GM21367 (cell line): ENCODE data around the gene SULT4A1.
"Not testable (repeated sequence)": the region's sequence is repeated elsewhere in the genome, so short reads cannot be mapped to it uniquely, and the experiment has no call there.

Experiments used
- ATAC-seq: cut with Tn5 transposase; IDR thresholded peaks from one replicate; pipeline ENCODE4 v1.9.1; 2021; ENCODE audit not compliant: unreplicated experiment

SULT4A1 gene

GRCh38 chr22:43887391-43887790, 25.1 kb upstream of the SULT4A1 start:
- ATAC-seq = no peak

- ATAC-seq = no peak
Measured at GRCh38 chr22:43886231-43886630, 23.9 kb upstream of the SULT4A1 start.

DNA sequence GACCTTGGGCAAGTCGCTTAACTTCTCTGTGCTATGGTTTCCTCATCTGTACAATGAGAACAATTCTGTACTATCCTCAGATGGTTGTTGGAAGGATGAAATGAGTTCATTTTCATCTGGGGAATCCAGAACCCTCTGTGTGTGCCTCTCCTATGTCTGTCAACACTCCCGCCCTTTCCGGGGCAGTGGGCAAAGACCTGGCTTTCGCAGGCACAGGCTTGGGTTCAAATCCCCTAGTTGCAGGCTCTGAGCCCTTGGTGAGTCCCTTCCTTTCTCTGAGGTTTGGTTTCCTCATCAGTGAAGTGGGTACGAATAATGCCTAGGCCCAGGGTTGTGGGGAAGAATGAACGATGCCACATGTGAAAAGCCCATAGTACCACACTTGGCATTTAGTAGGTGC, 23.5 kb upstream of the SULT4A1 start:
- ATAC-seq = no peak

- no peak for ATAC-seq
Measured at GRCh38 chr22:43885319-43885671, 23.0 kb upstream of the SULT4A1 start.

DNA sequence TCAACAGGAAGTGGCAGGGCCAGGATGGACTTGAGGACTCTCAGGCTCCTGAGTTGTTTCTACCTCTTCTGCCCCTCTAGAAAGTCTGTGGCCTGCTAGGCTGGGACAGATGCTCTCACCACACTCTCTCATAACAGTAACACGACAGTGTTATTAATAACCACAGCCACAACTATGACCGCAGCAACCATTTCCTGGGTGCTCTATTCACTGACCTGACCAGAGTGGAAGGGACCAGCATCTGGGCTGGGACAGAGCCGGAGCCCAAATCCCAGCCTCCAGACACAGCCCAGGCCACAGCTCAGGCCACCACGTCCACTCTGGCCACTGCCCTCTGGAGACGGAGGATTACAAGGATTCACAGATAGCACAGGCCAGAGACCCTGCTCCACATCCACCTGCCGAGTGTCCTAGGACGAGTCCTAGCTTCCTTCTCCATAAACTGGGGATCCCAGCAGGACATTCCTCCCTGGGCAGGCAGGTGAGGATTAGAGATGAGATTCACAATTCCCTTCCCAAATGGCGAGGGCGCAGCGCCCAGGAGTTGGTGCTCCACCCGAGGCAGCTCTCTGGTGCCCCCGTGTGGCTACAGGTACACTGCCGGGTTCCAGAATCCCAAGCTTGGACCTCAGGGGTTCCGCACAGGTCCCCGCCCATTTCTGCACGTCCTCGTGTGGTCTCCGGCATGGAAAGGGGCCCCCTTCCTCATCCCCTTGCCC, 22.4 kb upstream of the SULT4A1 start:
- no peak for ATAC-seq

DNA sequence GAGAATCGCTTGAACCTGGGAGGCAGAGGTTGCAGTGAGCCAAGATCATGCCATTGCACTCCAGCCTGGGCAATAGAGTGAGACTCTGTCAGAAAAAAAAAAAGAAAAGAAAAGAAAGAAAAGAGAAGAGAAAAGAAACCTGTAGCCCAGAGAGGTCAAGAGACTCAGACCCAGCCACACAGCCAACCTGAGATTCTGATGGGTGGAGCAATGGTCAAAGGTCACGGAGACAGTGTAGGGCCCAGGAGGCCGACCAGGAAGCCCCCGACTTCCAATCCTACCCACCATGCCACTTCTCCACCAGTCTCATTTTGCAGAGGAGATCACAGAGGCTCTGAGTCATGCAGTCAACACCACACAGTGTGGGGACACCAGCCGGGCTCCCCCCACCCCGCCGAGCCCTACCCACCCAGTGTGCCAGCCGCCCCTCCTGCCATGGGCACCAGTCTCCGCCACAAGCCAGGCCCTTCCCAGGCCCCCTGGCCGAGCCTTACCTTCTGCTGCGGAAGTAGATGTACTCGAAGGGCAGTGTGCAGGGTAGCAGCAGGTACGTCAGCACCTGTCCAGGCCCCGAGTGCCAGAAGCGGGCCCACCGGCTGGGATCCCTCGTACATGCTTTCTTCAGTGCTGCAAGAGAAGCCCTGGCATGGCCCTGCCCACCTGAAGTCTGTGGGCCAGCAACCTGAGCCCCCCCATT, 21.6 kb upstream of the SULT4A1 start:
- ATAC-seq = no peak

DNA sequence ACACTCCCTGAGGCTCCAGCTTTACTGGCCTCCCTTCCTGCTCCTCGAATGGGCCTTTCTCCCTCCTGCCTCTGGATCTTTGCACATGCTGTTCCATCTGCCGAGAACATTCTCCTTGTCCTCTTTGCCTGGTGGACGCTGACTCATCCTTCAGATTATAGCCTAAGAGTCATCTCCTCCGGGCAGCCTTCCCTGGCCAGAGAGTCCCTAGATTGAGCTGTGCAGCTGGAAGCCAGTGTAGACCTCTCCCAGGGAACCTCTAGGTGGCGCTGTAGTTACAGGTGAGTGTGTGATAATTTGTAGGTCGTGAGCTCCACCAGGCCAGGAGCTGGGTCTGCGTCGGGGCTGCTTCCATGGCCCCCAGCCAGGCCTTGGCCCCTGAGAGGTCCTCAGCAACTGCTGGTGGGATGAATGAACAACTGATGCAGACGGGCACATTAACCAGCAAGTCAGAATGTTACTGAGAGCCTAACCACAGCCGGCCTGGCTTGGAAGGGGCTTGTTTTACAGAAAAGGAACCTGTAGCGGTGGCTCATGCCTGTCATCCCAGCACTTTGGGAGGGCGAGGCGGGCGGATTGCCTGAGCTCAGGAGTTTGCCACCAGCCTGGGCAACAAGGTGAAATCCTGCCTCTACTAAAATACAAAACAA, 20.8 kb upstream of the SULT4A1 start:
- ATAC-seq = no peak

GRCh38 chr22:43882122-43882767, 19.9 kb upstream of the SULT4A1 start:
- ATAC-seq = no peak

DNA sequence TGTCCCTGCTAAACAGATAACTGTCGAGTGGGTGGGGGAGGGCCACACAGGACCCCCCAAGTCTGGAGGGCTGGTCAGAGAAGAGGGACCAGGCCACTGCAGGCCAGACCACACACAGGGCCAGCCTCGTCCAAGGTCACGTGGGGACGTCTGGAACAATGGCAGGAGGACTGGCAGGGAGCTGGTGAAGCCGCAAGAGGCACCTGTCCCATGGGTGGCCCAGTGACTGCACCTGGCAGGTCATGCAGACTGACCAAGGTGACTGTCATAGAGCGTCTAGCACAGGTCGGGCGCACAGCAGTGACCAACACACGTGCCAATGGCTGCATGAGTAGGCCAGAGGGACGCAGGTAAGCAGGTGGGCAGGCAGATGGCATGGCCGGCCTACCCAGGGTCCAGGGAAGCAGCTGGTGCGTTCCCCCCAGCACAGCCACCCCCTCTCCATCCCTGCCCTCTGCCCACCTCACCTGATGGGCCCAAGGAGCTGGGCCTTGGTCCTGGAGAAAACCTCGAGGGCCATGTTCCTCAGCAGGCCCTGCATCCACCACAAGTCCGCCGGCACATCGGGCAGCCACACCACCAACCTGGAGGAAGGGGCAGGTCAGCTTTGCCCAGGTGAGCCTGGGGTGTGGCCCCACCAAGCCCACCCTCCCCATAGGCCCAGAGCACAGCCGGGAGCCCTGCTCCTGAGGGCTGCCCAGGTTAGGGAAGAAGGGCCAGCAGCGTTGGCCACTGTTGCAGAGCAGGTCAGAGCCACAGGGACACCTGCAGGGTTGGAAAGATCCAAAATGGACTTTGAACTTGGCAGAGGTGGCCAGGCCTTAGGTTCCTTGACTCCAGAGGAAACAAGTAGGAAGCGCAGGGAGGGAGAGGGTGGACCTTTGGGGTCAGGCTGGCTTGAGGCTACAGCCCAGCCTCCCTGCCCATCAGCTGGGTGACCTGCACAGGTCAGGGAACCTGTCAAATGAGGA, 19.1 kb upstream of the SULT4A1 start:
- ATAC-seq = no peak

- no peak for ATAC-seq
Measured at GRCh38 chr22:43880541-43880991, 18.3 kb upstream of the SULT4A1 start.

- no peak for ATAC-seq
Measured at GRCh38 chr22:43879901-43880540, 17.7 kb upstream of the SULT4A1 start.

DNA sequence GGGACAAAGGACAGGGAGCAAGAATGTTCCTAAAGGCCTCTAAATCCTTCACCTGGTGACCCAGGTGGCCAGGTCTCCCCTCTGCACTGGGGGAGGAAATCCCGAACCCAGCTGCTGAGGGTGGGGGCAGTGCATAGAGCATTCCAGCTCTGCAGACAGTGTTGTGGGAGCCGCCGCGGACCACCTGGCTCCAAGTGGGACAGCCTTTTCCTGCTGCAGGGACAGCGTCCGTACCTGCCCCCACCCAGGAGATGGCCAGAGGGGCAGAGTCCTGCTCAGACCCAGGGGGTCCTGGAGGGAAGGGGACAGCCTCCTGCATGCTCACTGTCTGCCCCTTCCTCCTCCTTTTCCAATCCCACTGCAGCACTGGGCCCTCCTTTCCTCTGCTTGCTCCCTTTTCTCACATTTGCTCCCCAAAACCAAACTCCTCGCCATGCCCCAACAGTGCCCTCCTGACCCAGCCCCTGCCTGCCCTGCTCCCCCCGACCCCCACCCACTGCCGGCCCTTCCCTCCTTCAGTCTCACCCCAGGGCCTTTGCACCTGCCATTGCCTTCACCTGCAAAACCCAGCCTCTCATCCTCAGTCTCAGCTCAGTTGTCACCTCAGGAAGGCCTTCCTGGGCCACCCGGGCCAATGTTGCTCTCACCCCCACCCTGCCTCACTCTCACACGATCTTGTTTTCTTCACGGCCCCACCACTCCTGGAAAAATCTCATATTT, 16.7 kb upstream of the SULT4A1 start:
- ATAC-seq = no peak

DNA sequence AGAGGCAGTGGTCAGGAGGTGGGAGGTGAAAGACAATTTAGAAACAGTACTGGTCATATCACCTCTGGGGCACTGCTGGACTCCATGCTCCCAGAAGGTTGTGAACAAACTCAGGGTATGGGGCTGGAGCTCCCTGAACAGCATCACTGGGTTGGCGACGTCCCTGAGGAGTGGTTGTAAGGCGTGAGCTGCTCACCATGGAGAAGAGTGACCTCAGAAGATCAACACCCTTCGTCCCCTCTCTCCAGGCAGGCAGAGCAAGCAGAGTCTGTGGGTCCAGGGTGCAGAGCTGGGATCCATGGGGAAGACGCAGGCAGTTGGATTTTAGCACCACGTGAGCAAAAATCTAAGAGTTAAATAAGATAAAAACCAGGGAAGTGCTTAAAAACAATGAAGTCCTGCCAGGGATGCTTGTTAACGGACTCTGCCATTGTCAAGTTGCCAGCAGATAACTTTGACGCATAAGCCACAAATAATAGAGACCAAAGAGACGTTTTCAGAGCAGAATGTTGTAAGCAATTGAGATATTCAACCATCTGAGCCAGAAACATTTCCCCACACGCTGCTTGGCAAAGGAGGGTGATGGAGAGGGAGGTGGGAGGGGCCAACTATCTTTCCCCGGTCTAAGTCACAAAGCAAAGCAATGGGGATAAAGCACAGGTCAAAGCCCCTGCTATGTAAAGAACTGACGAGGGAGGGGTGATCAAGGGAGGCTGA, 15.9 kb upstream of the SULT4A1 start:
- no peak for ATAC-seq

- no peak for ATAC-seq
Measured at GRCh38 chr22:43876866-43877509, 14.7 kb upstream of the SULT4A1 start.

- ATAC-seq = no peak
Measured at GRCh38 chr22:43869799-43870198, 7.5 kb upstream of the SULT4A1 start.

DNA sequence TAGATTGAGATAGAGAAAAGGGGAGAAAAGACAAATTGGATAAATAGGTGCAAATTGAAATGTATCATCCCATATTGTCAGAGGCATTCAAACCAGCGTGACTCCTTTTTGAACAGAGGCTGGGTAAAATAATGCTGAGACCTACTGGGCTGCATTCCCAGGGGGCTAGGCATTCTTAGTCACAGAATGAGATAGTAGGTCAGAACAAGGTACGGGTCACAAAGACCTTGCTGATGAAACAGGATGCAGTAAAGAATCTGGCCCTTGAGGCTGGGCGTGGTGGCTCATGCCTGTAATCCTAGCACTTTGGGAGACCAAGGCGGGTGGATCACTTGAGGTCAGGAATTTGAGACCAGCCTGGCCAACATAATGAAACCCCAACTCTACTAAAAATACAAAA, 6.7 kb upstream of the SULT4A1 start:
- ATAC-seq = not testable (repeated sequence)

- no peak for ATAC-seq
Measured at GRCh38 chr22:43867839-43868635, 5.7 kb upstream of the SULT4A1 start.

- ATAC-seq = no peak
Measured at GRCh38 chr22:43862882-43863202, 529 bp upstream of the SULT4A1 start.
